K562 (cell line): Measurements from ENCODE around the gene ITGAE. TPM values are rescaled to one million over a fixed set of nuclear protein-coding genes. Genes with fewer than 3 reads are reported as not detected.

Experiments used
- ATAC-seq: fragments of 200-7000 bp; cut with Tn5 transposase; 3 replicates; pipeline ENCODE4 v1.9.1; 2020; ENCODE audit warnings: moderate library complexity
- BruUV-seq: library from RNA; stranded (reverse); fragments of 400-500 nt; replicated peaks from 2 replicates; lab custom pipeline; 2021; lab: Mats Ljungman, UMichigan
- CTCF ChIA-PET: fragments of 300-600 bp; formaldehyde crosslinking; extraction: SDS; loops from one replicate; lab custom pipeline; 2021; ENCODE audit warnings: low intra/inter-chr PET ratio; lab: Yijun Ruan, JAX
- POLR2A ChIA-PET: fragments of 300-600, 350-650 bp; sonication (Branson Sonifier 250); formaldehyde crosslinking; extraction: SDS; loops from one replicate; lab custom pipeline; 2021; ENCODE audit warnings: antibody characterized with exemption, inconsistent platforms; lab: Yijun Ruan, JAX
- DNase-seq, 4 experiments: peaks; one replicate each; pipeline versions ENCODE4 v3.0.0 to v3.0.0-alpha.2; 2011 to 2018; ENCODE audit warnings: low spot score in 3 of 4, mixed read lengths in 3 of 4; ENCODE audit errors: extremely low read depth in 1 of 4
- FAIRE-seq: peaks from 2 replicates; lab custom pipeline; 2011; peaks lifted over from hg19 to GRCh38; lab: Jason Lieb, UNC
- H2AFZ ChIP-seq: 2 replicates; pipeline ENCODE4 v1.6.0; 2011; ENCODE audit warnings: low read depth, low read length, control low read depth, inconsistent platforms
- H3K27ac ChIP-seq: fragments of 200-600 bp; 3 replicates; pipeline ENCODE4 v1.8.0; 2011; ENCODE audit warnings: low read depth, mild to moderate bottlenecking, control low read depth, inconsistent platforms, low read length, moderate library complexity, mixed read lengths; ENCODE audit errors: extremely low read depth
- H3K27me3 ChIP-seq, 2 experiments: fragments of 300-600 bp in 1 of 2; 2 replicates in 1 of 2; 3 replicates in 1 of 2; pipeline versions ENCODE4 v1.6.0 to v1.8.0; 2011; ENCODE audit warnings: inconsistent platforms in 2 of 2, low read length in 2 of 2, mild to moderate bottlenecking in 1 of 2, mixed read lengths in 1 of 2, moderate library complexity in 1 of 2; ENCODE audit not compliant: control insufficient read depth in 2 of 2, insufficient read depth in 2 of 2
- H3K36me3 ChIP-seq: fragments of 300-600 bp; 3 replicates; pipeline ENCODE4 v1.8.0; 2011; ENCODE audit warnings: mild to moderate bottlenecking, low read length, inconsistent platforms; ENCODE audit not compliant: control insufficient read depth, insufficient read depth
- H3K4me1 ChIP-seq, 2 experiments: fragments of 200-600 bp in 1 of 2; replicated peaks in 1 of 2; 2 replicates in 1 of 2; 3 replicates in 1 of 2; pipeline versions ENCODE4 v1.5.1 to v1.8.0; 2011; ENCODE audit warnings: inconsistent platforms in 2 of 2, low read length in 2 of 2, mild to moderate bottlenecking in 1 of 2, mixed read lengths in 1 of 2, moderate library complexity in 1 of 2; ENCODE audit not compliant: control insufficient read depth in 2 of 2, insufficient read depth in 2 of 2
- H3K4me2 ChIP-seq: 2 replicates; pipeline ENCODE4 v1.6.1; 2011; ENCODE audit warnings: low read length, control low read depth, inconsistent platforms, mixed read lengths; ENCODE audit not compliant: insufficient read depth
- H3K4me3 ChIP-seq: fragments of 200-600 bp; sonication (generic), shearing (Covaris generic); 2 replicates; pipeline ENCODE4 v1.5.1; 2016; ENCODE audit warnings: control low read depth, inconsistent platforms
- H3K79me2 ChIP-seq: fragments of 200-600 bp; 3 replicates; pipeline ENCODE4 v1.8.0; 2011; ENCODE audit warnings: low read length, inconsistent platforms; ENCODE audit not compliant: control insufficient read depth, insufficient read depth
- H3K9ac ChIP-seq, 2 experiments: 2 replicates each; pipeline versions ENCODE4 v1.6.0 to v1.6.1; 2011; ENCODE audit warnings: low read depth in 2 of 2, low read length in 2 of 2, control low read depth in 1 of 2, inconsistent platforms in 1 of 2, mild to moderate bottlenecking in 1 of 2, mixed read lengths in 1 of 2; ENCODE audit not compliant: insufficient read depth in 1 of 2
- H3K9me1 ChIP-seq: one replicate; pipeline ENCODE4 v1.6.0; 2011; ENCODE audit warnings: inconsistent platforms, mild to moderate bottlenecking, low read length, moderate library complexity; ENCODE audit not compliant: control insufficient read depth, insufficient read depth
- H3K9me3 ChIP-seq: replicated peaks from 2 replicates; pipeline ENCODE4 v1.5.1; 2011; ENCODE audit warnings: low read depth, low read length, inconsistent platforms; ENCODE audit not compliant: control insufficient read depth, insufficient read depth
- H4K20me1 ChIP-seq: replicated peaks from 2 replicates; pipeline ENCODE4 v1.6.1; 2011; ENCODE audit warnings: low read length, inconsistent platforms, mixed read lengths; ENCODE audit not compliant: control insufficient read depth, insufficient read depth
- C11orf30 ChIP-seq: fragments of 450-650 bp; IDR thresholded peaks from 2 replicates; pipeline ENCODE4 v1.6.1; 2016; ENCODE audit warnings: low read depth, mild to moderate bottlenecking
- EZH2 ChIP-seq: IDR thresholded peaks from 2 replicates; pipeline ENCODE4 v1.6.1; 2012; ENCODE audit warnings: low read depth, mild to moderate bottlenecking, inconsistent platforms, low read length, borderline replicate concordance
- HMG20A ChIP-seq: fragments of 450-650 bp; formaldehyde crosslinking; conservative IDR thresholded peaks from 2 replicates; pipeline ENCODE4 v1.4.0; 2020; ENCODE audit warnings: mild to moderate bottlenecking, mixed read lengths
- MAFG ChIP-seq: fragments of 450-650 bp; conservative IDR thresholded peaks from 2 replicates; pipeline ENCODE4 v1.6.1; 2016; ENCODE audit warnings: missing genetic modification characterization, missing compliant biosample characterization
- MAFK ChIP-seq: IDR thresholded peaks from 2 replicates; pipeline ENCODE4 v1.6.1; 2011; ENCODE audit warnings: low read length, improper control_type of control experiment
- MIER1 ChIP-seq: fragments of 450-650 bp; IDR thresholded peaks from 2 replicates; pipeline ENCODE4 v1.6.1; 2016; ENCODE audit warnings: antibody characterized with exemption, mild to moderate bottlenecking, low read depth
- MXD1 ChIP-seq: fragments of 250-450 bp; sonication (Bioruptor Pico); IDR thresholded peaks from 2 replicates; pipeline ENCODE4 v1.8.0; 2021; ENCODE audit warnings: borderline replicate concordance, mild to moderate bottlenecking, moderate library complexity; ENCODE audit not compliant: poor library complexity, severe bottlenecking
- POLR3G ChIP-seq: IDR thresholded peaks from 2 replicates; pipeline ENCODE4 v1.6.1; 2011; ENCODE audit not compliant: insufficient read length, insufficient replicate concordance; ENCODE audit errors: extremely low read depth
- PYGO2 ChIP-seq: fragments of 450-650 bp; IDR thresholded peaks from 2 replicates; pipeline ENCODE4 v1.6.1; 2016; ENCODE audit warnings: mild to moderate bottlenecking, missing genetic modification characterization, moderate library complexity, missing compliant biosample characterization
- SMAD3 ChIP-seq: fragments of 450-650 bp; formaldehyde crosslinking; conservative IDR thresholded peaks from 2 replicates; pipeline ENCODE4 v1.4.0; 2020; ENCODE audit warnings: mild to moderate bottlenecking
- TCF7 ChIP-seq: sonication (generic); IDR thresholded peaks from 2 replicates; pipeline ENCODE4 v1.6.1; 2016; ENCODE audit warnings: antibody characterized with exemption, borderline replicate concordance
- ZC3H8 ChIP-seq: fragments of 450-650 bp; IDR thresholded peaks from 2 replicates; pipeline ENCODE4 v1.6.1; 2017
- ZNF24 ChIP-seq: fragments of 450-650 bp; IDR thresholded peaks from 2 replicates; pipeline ENCODE4 v1.6.1; 2016
- ZNF316 ChIP-seq: fragments of 450-650 bp; IDR thresholded peaks from 2 replicates; pipeline ENCODE4 v1.6.1; 2016
- ZNF551 ChIP-seq: fragments of 250-450 bp; sonication (Bioruptor Pico); IDR thresholded peaks from 2 replicates; pipeline ENCODE4 v1.5.0; 2021; ENCODE audit warnings: mild to moderate bottlenecking, moderate library complexity
- WGBS: fragments of 100-300 bp; shearing (Covaris generic); methylation state at CpG from one replicate; pipeline ENCODE4 v1.1.6; 2016; ENCODE audit warnings: low coverage, mixed read lengths; ENCODE audit not compliant: insufficient coverage; ENCODE audit errors: missing lambda C conversion rate; 5-methylcytosine and 5-hydroxymethylcytosine counted together
- in situ Hi-C: fragments of 300-500 bp; cut with MboI; formaldehyde crosslinking; loops from 4 replicates; pipeline ENCODE4 v1.15.0; 2018; ENCODE audit warnings: inconsistent platforms, mixed read lengths
- intact Hi-C: fragments of 100-400 bp; cut with micrococcal nuclease; formaldehyde crosslinking; loops from 2 replicates; pipeline ENCODE4 v1.14.2; 2022
- polyA plus RNA-seq, 8 experiments: library from polyadenylated mRNA; depleted of rRNA in 4 of 8; stranded (reverse) in 5 of 8; unstranded in 3 of 8; fragments of >200 nt; fragmentation: Nextera tagmentation in 2 of 8; fragmentation: Illumina TruSeq in 1 of 8; extraction: Ambion mirVana in 2 of 8; extraction: Trizol in 1 of 8; gene quantifications; 2 replicates each; pipeline versions ENCODE4 v1.2.1 to v1.2.3, GENCODE V29; 2011 to 2014; ENCODE audit warnings: inconsistent platforms in 1 of 8, missing spikeins in 1 of 8
- total RNA-seq, 7 experiments: library from RNA; depleted of rRNA in 6 of 7; stranded (reverse); fragments of >200 nt in 6 of 7; fragmentation: Illumina TruSeq in 2 of 7; extraction: Trizol in 2 of 7; gene quantifications; 2 replicates each; pipeline versions ENCODE4 v1.2.1 to v1.2.3, GENCODE V29; 2011 to 2021; ENCODE audit warnings: low replicate concordance in 1 of 7
- TF ChIP-seq, protein P1 (sequence below): fragments of 450-650 bp; IDR thresholded peaks from 2 replicates; pipeline ENCODE4 v1.6.1; 2016; ENCODE audit warnings: low read depth, mild to moderate bottlenecking, moderate library complexity

ITGAE gene
- total and polyA plus RNA-seq, 9 of the 15 experiments (the other 6 are each of a cell fraction or from before 2014, with no cell fraction given) = 14.8 to 160 (median 27.0) TPM

- Histone ChIP-seq H3K36me3 (peaks cover 66% of the 10 kb centered on the region; the same call in 2 of the 3 replicates), H3K9me3 (no peaks in the 10 kb centered on the region), H3K79me2 (no peaks in the 10 kb centered on the region), H4K20me1 (no peaks in the 10 kb centered on the region), H3K27me3 (no peaks in the 10 kb centered on the region), H3K9ac (no peak overlapping the region), H3K9me1 (no peaks in the 10 kb centered on the region), H3K4me1 (no peaks in the 10 kb centered on the region; a peak in 1 of 5 replicates), H2AFZ (no peak overlapping the region), H3K27ac (no peak overlapping the region), H3K4me3 (no peak overlapping the region), H3K4me2 (no peak overlapping the region)
- FAIRE-seq (no peak), DNase-seq (no peak), ATAC-seq (no peak)
- ChIA-PET CTCF (no interaction called here), POLR2A (no interaction called here)
- intact Hi-C loops (no loop called here), in situ Hi-C loops (no loop called here)
- 93% methylated on average over 4 of the region's 4 CpGs for WGBS
- no TSS peak for BruUV-seq
- no peak for TF ChIP-seq MIER1
- TF ChIP-seq MXD1 = no peak
- TF ChIP-seq ZNF24 = no peak
- TF ChIP-seq HMG20A (CRISPR knock-in tag) = no peak
- no peak for TF ChIP-seq ZC3H8
- no peak for TF ChIP-seq SMAD3 (CRISPR knock-in tag)
- TF ChIP-seq ZNF551 (CRISPR knock-in tag) = no peak
Measured at GRCh38 chr17:3810019-3810418, 9.0 kb upstream of the ITGAE start.

DNA sequence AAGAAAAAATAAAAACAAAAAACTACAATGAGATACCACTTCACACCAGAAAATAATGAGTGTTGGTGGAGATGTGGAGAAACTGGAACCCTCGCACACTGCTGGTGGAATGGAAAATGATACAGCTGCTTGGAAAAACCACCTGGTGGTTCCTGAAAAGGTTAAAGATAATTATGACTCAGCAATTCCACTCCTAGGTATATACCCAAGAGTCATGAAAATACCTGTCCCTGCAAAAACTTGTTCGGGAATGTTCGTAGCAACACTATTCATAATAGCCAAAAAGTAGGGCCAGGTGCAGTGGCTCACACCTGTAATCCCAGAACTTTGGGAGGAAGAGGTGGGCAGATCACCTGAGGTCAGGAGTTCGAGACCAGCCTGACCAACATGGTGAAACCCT lies 8.1 kb upstream of the ITGAE start:
- no peak overlapping the region for H3K4me2 ChIP-seq
- no peaks in the 10 kb centered on the region for H3K27me3 ChIP-seq
- TF ChIP-seq MAFK (no peak; the same call in 1 of the 2 replicates), MAFG (peak; percentile 55; the same call in 1 of the 2 replicates), POLR3G (no peak), PYGO2 (tag) (no peak), C11orf30 (peak; percentile 57; the same call in 1 of the 2 replicates), TCF7 (no peak), EZH2 (no peak), ZNF316 (peak; percentile 79)
- TF ChIP-seq, protein P1, sequence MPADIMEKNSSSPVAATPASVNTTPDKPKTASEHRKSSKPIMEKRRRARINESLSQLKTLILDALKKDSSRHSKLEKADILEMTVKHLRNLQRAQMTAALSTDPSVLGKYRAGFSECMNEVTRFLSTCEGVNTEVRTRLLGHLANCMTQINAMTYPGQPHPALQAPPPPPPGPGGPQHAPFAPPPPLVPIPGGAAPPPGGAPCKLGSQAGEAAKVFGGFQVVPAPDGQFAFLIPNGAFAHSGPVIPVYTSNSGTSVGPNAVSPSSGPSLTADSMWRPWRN = no peak
- no peak overlapping the region for H2AFZ ChIP-seq
- no peak overlapping the region for H3K27ac ChIP-seq
- no peaks in the 10 kb centered on the region for H3K79me2 ChIP-seq
- H3K36me3 ChIP-seq = peaks cover 58% of the 10 kb centered on the region; the same call in 2 of the 3 replicates
- 96% methylated on average over 4 of the region's 4 CpGs for WGBS
- ChIA-PET CTCF (no interaction called here), POLR2A (interaction anchor here (0.8 kb wide), 1 partner anchor 67 kb away, joined by 3 read pairs; no protein-coding TSS in a partner anchor)
- intact Hi-C loops (no loop called here), in situ Hi-C loops (no loop called here)
- no peaks in the 10 kb centered on the region for H3K9me3 ChIP-seq
- no peaks in the 10 kb centered on the region for H3K9me1 ChIP-seq
- ATAC-seq = no peak
- FAIRE-seq = no peak
- DNase-seq = no peak
- no TSS peak for BruUV-seq
- H3K4me1 ChIP-seq = no peaks in the 10 kb centered on the region; a peak in 1 of 5 replicates
- no peak overlapping the region for H3K9ac ChIP-seq
- no peak overlapping the region for H3K4me3 ChIP-seq
- H4K20me1 ChIP-seq = no peaks in the 10 kb centered on the region
